H1 (cell line): ENCODE measurements around the gene MRPS31. TPM values are rescaled to one million over a fixed set of nuclear protein-coding genes. Genes with fewer than 3 reads are reported as not detected.

Experiments
- CBX5 ChIP-seq: fragments of 300-800, 300-1000 bp; sonication (generic); IDR thresholded peaks from 2 replicates; pipeline ENCODE4 v1.7.1; 2016; ENCODE audit warnings: antibody characterized with exemption, low read length, low read depth
- polyA plus RNA-seq, 7 experiments: library from polyadenylated mRNA; depleted of rRNA in 3 of 7; stranded (reverse) in 5 of 7; unstranded in 2 of 7; fragments of >200 nt in 5 of 7; fragments of 200-250 nt in 2 of 7; gene quantifications; 1 replicate in 5 of 7; 2 replicates in 1 of 7; 4 replicates in 1 of 7; pipeline versions ENCODE4 v1.2.1 to v1.2.3, GENCODE V29; 2011 to 2013; ENCODE audit warnings: missing spikeins in 2 of 7, mixed read lengths in 2 of 7
- total RNA-seq: library from RNA; stranded (reverse); fragmentation: NEBNext Ultra II Directional; extraction: Animal tissue kit (Norgen Biotek cat#: 25700); gene quantifications from 2 replicates; pipeline ENCODE4 v1.2.1, GENCODE V29; 2021

Gene MRPS31
- total and polyA plus RNA-seq, 2 of the 8 experiments (the other 6 are each of a cell fraction or from before 2014, with no cell fraction given) = 13.6 to 33.3 TPM

DNA sequence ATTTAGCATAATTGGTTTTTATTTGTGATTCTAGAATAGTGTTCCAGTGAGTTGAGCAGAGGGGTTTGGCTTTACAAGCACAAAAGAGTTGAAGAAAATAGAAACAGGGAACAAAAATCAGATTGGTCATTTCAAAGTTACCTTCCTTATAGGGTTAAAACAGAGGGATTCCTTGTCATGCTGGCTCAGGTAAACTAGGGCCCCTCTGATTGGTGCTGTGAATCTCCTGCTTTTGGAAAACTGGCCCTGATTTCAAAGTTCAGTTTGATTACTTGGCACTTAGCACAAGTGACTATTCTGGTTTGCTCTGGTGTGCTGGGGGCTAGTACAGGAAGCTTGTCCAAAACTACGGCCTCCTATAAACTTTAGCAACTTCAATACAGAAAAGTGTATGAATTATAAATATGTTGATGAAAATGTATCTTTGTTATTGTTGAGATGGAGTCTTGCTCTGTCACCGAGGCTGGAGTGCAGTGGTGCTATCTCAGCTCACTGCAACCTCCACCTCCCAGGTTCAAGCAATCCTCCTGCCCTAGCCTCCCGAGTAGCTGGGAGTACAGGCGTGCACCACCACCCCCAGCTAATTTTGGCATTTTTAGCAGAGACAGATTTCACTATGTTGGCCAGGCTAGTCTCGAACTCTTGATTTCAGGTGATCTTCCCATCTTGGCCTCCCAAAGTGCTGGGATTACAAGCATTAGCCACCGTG, 1.9 kb upstream of the MRPS31 start (continued):
- no peak for TF ChIP-seq CBX5
- TF ChIP-seq, all 59 proteins: peak for 0
